Germinal center (tissue), 1 donor: ENCODE results near the gene MRC2.

Experiments used
- DNase-seq: peaks from one replicate; pipeline ENCODE4 v3.0.0; 2012; ENCODE audit warnings: mixed read lengths, low spot score

Gene MRC2

GRCh38 chr17:62720126-62720850 lies 92.8 kb downstream of the MRC2 start:
- DNase-seq: no peak

- no peak for DNase-seq
Observed at GRCh38 chr17:62722625-62723024, 95.2 kb downstream of the MRC2 start.

- DNase-seq: no peak
Observed at GRCh38 chr17:62723842-62724241, 96.4 kb downstream of the MRC2 start.

- DNase-seq: peak; percentile 68
Observed at GRCh38 chr17:62724398-62725146, 97.1 kb downstream of the MRC2 start.

- no peak for DNase-seq
Observed at GRCh38 chr17:62725791-62726249, 98.3 kb downstream of the MRC2 start.

- no peak for DNase-seq
Observed at GRCh38 chr17:62727916-62728672, 100.6 kb downstream of the MRC2 start.

- no peak for DNase-seq
Observed at GRCh38 chr17:62732125-62732524, 104.7 kb downstream of the MRC2 start.

- DNase-seq: no peak
Observed at GRCh38 chr17:62735044-62735651, 107.7 kb downstream of the MRC2 start.

- no peak for DNase-seq
Observed at GRCh38 chr17:62737513-62737912, 110.0 kb downstream of the MRC2 start.

- DNase-seq: no peak
Observed at GRCh38 chr17:62738281-62738680, 110.8 kb downstream of the MRC2 start.

GRCh38 chr17:62739645-62740388 lies 112.3 kb downstream of the MRC2 start:
- no peak for DNase-seq

- DNase-seq: no peak
Observed at GRCh38 chr17:62741290-62741689, 113.8 kb downstream of the MRC2 start.
